HepG2 (cell line): ENCODE results near the gene LYPD6B. TPM values are rescaled to one million over a fixed set of nuclear protein-coding genes. Genes with fewer than 3 reads are reported as not detected.
A peak's percentile ranks its signal among the peaks of the same experiment; 100 is the strongest.

Source experiments
- ATF7 ChIP-seq, 2 experiments: fragments of 450-650 bp in 1 of 2; sonication (generic) in 1 of 2; formaldehyde crosslinking in 1 of 2; IDR thresholded peaks; 2 replicates each; pipeline versions ENCODE4 v1.4.0 to v1.6.1; 2016 to 2020; ENCODE audit warnings: antibody characterized with exemption in 1 of 2, mild to moderate bottlenecking in 1 of 2, missing genetic modification reagents in 1 of 2
- ERF ChIP-seq: IDR thresholded peaks from 2 replicates; pipeline ENCODE4 v1.6.1; 2018; ENCODE audit warnings: missing biosample characterization, missing genetic modification reagents
- ETV6 ChIP-seq: sonication (generic); formaldehyde crosslinking; conservative IDR thresholded peaks from 2 replicates; pipeline ENCODE4 v1.4.0; 2020; ENCODE audit warnings: missing genetic modification reagents
- NR1H2 ChIP-seq: sonication (generic); formaldehyde crosslinking; IDR thresholded peaks from 2 replicates; pipeline ENCODE4 v1.8.1; 2022; ENCODE audit warnings: low read depth, missing genetic modification reagents, borderline replicate concordance
- RAD51 ChIP-seq: fragments of 450-650 bp; IDR thresholded peaks from 2 replicates; pipeline ENCODE4 v1.6.1; 2016; ENCODE audit warnings: borderline replicate concordance
- SP140L ChIP-seq: sonication (generic); formaldehyde crosslinking; IDR thresholded peaks from 2 replicates; pipeline ENCODE4 v1.4.0; 2020; ENCODE audit warnings: missing genetic modification reagents, borderline replicate concordance
- XRCC5 ChIP-seq: fragments of 200-400 bp; formaldehyde crosslinking; optimal IDR thresholded peaks from 2 replicates; pipeline ENCODE3; 2017; ENCODE audit warnings: mild to moderate bottlenecking, low read length
- ZNF292 ChIP-seq: sonication (generic); formaldehyde crosslinking; IDR thresholded peaks from 2 replicates; pipeline ENCODE4 v1.8.1; 2022; ENCODE audit warnings: mild to moderate bottlenecking, low read depth, missing genetic modification reagents, borderline replicate concordance
- ZNF34 ChIP-seq: sonication (generic); formaldehyde crosslinking; IDR thresholded peaks from 2 replicates; pipeline ENCODE4 v1.4.0; 2020; ENCODE audit warnings: mild to moderate bottlenecking, missing genetic modification reagents, borderline replicate concordance
- ZNF562 ChIP-seq: sonication (generic); formaldehyde crosslinking; IDR thresholded peaks from 2 replicates; pipeline ENCODE4 v1.8.0; 2022; ENCODE audit warnings: missing genetic modification reagents, borderline replicate concordance
- ZNF720 ChIP-seq: sonication (generic); formaldehyde crosslinking; IDR thresholded peaks from 2 replicates; pipeline ENCODE4 v1.4.0; 2020; ENCODE audit warnings: missing genetic modification reagents
- ZNF761 ChIP-seq: sonication (generic); formaldehyde crosslinking; conservative IDR thresholded peaks from 2 replicates; pipeline ENCODE4 v1.4.0; 2020; ENCODE audit warnings: mild to moderate bottlenecking, missing genetic modification reagents
- polyA plus RNA-seq, 8 experiments: library from polyadenylated mRNA; depleted of rRNA in 3 of 8; stranded (reverse) in 7 of 8; unstranded in 1 of 8; fragments of >200 nt; fragmentation: Illumina TruSeq in 4 of 8; extraction: Trizol in 4 of 8; gene quantifications; 2 replicates each; pipeline versions ENCODE4 v1.2.1 to v1.2.3, GENCODE V29; 2011 to 2016; ENCODE audit warnings: low read depth in 4 of 8, missing spikeins in 1 of 8, mixed read lengths in 1 of 8; ENCODE audit not compliant: insufficient read depth in 1 of 8
- total RNA-seq, 5 experiments: library from RNA; depleted of rRNA; stranded (reverse); fragments of >200 nt; fragmentation: Illumina TruSeq; extraction: Trizol; gene quantifications; 2 replicates each; pipeline ENCODE4 v1.2.3, GENCODE V29; 2016; ENCODE audit warnings: low read depth in 1 of 5
- TF ChIP-seq, protein P1 (sequence below): sonication (generic); formaldehyde crosslinking; IDR thresholded peaks from 2 replicates; pipeline ENCODE4 v1.4.0; 2020; ENCODE audit warnings: missing genetic modification reagents
- TF ChIP-seq, protein P2 (sequence below): sonication (generic); formaldehyde crosslinking; IDR thresholded peaks from 2 replicates; pipeline ENCODE4 v1.9.0; 2021; ENCODE audit warnings: missing genetic modification reagents, borderline replicate concordance

The LYPD6B gene
- total and polyA plus RNA-seq, 2 of the 13 experiments (the other 11 are each of a cell fraction or from before 2014, with no cell fraction given) = not detected

GRCh38 chr2:149017116-149017985, 21.1 kb upstream of the LYPD6B start (continued):
- TF ChIP-seq XRCC5 (peak; percentile 53), ZNF761 (CRISPR knock-in tag) (no peak), RAD51 (no peak), ZNF34 (CRISPR knock-in tag) (no peak), SP140L (CRISPR knock-in tag) (no peak), ETV6 (CRISPR knock-in tag) (no peak), ZNF292 (CRISPR knock-in tag) (no peak), ATF7 (IDR thresholded peaks at IDR 0.05) (no peak), ATF7 (CRISPR knock-in tag; IDR thresholded peaks at IDR 0.05) (no peak), NR1H2 (CRISPR knock-in tag) (no peak), ZNF562 (CRISPR knock-in tag) (no peak), ZNF720 (CRISPR knock-in tag) (no peak), ERF (0 out of 2 replicates have a peak, but pooled peaks have one; percentile 27)
- TF ChIP-seq, protein P1, sequence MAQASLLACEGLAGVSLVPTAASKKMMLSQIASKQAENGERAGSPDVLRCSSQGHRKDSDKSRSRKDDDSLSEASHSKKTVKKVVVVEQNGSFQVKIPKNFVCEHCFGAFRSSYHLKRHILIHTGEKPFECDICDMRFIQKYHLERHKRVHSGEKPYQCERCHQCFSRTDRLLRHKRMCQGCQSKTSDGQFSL = no peak
- TF ChIP-seq, protein P2, sequence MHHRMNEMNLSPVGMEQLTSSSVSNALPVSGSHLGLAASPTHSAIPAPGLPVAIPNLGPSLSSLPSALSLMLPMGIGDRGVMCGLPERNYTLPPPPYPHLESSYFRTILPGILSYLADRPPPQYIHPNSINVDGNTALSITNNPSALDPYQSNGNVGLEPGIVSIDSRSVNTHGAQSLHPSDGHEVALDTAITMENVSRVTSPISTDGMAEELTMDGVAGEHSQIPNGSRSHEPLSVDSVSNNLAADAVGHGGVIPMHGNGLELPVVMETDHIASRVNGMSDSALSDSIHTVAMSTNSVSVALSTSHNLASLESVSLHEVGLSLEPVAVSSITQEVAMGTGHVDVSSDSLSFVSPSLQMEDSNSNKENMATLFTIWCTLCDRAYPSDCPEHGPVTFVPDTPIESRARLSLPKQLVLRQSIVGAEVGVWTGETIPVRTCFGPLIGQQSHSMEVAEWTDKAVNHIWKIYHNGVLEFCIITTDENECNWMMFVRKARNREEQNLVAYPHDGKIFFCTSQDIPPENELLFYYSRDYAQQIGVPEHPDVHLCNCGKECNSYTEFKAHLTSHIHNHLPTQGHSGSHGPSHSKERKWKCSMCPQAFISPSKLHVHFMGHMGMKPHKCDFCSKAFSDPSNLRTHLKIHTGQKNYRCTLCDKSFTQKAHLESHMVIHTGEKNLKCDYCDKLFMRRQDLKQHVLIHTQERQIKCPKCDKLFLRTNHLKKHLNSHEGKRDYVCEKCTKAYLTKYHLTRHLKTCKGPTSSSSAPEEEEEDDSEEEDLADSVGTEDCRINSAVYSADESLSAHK (CRISPR knock-in tag) = no peak
